CD4-positive, alpha-beta T cell (primary cell): ENCODE data around the gene PBX1. TPM values are rescaled to one million over a fixed set of nuclear protein-coding genes. Genes with fewer than 3 reads are reported as not detected.

Experiments
- ATAC-seq: fragments of 200-7000 bp; cut with Tn5 transposase; one replicate; pipeline ENCODE4 v1.10.0; 2022; ENCODE audit warnings: mild to moderate bottlenecking; ENCODE audit not compliant: poor library complexity
- CTCF ChIA-PET: fragments of 350-600 bp; sonication (Branson Sonifier 250); formaldehyde crosslinking; loops from one replicate; lab custom pipeline; 2021; ENCODE audit warnings: antibody characterized with exemption, inconsistent platforms; lab: Charles Lee
- POLR2A ChIA-PET: fragments of 350-600 bp; sonication (Branson Sonifier 250); formaldehyde crosslinking; loops from one replicate; lab custom pipeline; 2021; ENCODE audit warnings: antibody characterized with exemption, inconsistent platforms; lab: Charles Lee
- DNase-seq, 14 experiments: peaks; one replicate each; pipeline ENCODE4 v3.0.0-alpha.2; 2013 to 2020; ENCODE audit warnings: mixed read lengths in 2 of 14
- H3K27ac ChIP-seq, 2 donors: one replicate each; pipeline versions ENCODE4 v1.5.1 to v1.7.0; 2013; ENCODE audit warnings: low read length in 2 of 2, low read depth in 1 of 2, mild to moderate bottlenecking in 1 of 2
- H3K27me3 ChIP-seq, 2 experiments: 1 replicate in 1 of 2; 2 replicates in 1 of 2; pipeline versions ENCODE4 v1.6.1 to v1.7.0; 2013; ENCODE audit warnings: low read length in 2 of 2, control low read depth in 1 of 2, mild to moderate bottlenecking in 1 of 2, moderate library complexity in 1 of 2; ENCODE audit not compliant: insufficient read depth in 2 of 2, control insufficient read depth in 1 of 2
- H3K36me3 ChIP-seq: one replicate; pipeline ENCODE4 v1.6.1; 2013; ENCODE audit warnings: low read length, control low read depth; ENCODE audit not compliant: insufficient read depth
- H3K4me1 ChIP-seq: one replicate; pipeline ENCODE4 v1.6.1; 2013; ENCODE audit warnings: low read length, control low read depth; ENCODE audit not compliant: insufficient read depth
- H3K4me3 ChIP-seq: one replicate; pipeline ENCODE4 v1.5.1; 2013; ENCODE audit warnings: mild to moderate bottlenecking, low read length, moderate library complexity
- H3K9me3 ChIP-seq, 2 experiments: 1 replicate in 1 of 2; 2 replicates in 1 of 2; pipeline versions ENCODE4 v1.6.1 to v1.7.0; 2013; ENCODE audit warnings: low read length in 2 of 2, mild to moderate bottlenecking in 2 of 2, control low read depth in 1 of 2, moderate library complexity in 1 of 2; ENCODE audit not compliant: control insufficient read depth in 1 of 2, insufficient read depth in 1 of 2
- H3K27ac Mint-ChIP-seq: one replicate; pipeline ENCODE4 v1.8.0; 2020; ENCODE audit warnings: mixed read lengths
- H3K27me3 Mint-ChIP-seq: one replicate; pipeline ENCODE4 v1.8.0; 2021; ENCODE audit warnings: mixed read lengths
- H3K36me3 Mint-ChIP-seq: one replicate; pipeline ENCODE4 v1.8.0; 2021; ENCODE audit warnings: low read depth, mixed read lengths
- H3K4me1 Mint-ChIP-seq: one replicate; pipeline ENCODE4 v1.8.0; 2021; ENCODE audit warnings: low read depth, mixed read lengths
- H3K4me3 Mint-ChIP-seq: one replicate; pipeline ENCODE4 v1.8.0; 2020; ENCODE audit warnings: mild to moderate bottlenecking, mixed read lengths
- H3K9me3 Mint-ChIP-seq: one replicate; pipeline ENCODE4 v1.8.0; 2020; ENCODE audit warnings: mixed read lengths
- CTCF ChIP-seq: fragments of 200-600 bp; IDR thresholded peaks from one replicate; pipeline ENCODE4 v1.8.0; 2022; ENCODE audit warnings: antibody characterized with exemption, mild to moderate bottlenecking
- intact Hi-C, 2 experiments: fragments of 100-400 bp; cut with DNase I in 1 of 2; cut with micrococcal nuclease in 1 of 2; formaldehyde crosslinking; loops; one replicate each; pipeline versions ENCODE4 v1.15.1 to v1.9.0; 2023 to 2025; cut with DNase I, micrococcal nuclease
- total RNA-seq, 174 experiments: library from RNA in 2 of 174; stranded (reverse) in 2 of 174; gene quantifications; one replicate each; pipeline ENCODE4 v1.2.3 and lab custom pipeline; 2021 to 2026

Gene PBX1
- total RNA-seq, 2 experiments from 2014 or later: 0.64 to 0.96 TPM

GRCh38 chr1:164635059-164635802, 76.2 kb downstream of the PBX1 start:
- DNase-seq: no peak
- no peak overlapping the region for H3K27ac ChIP-seq
- Mint-ChIP-seq H3K27me3 (no peaks in the 10 kb centered on the region), H3K9me3 (no peaks in the 10 kb centered on the region), H3K4me3 (no peak overlapping the region), H3K27ac (no peak overlapping the region), H3K36me3 (no peaks in the 10 kb centered on the region), H3K4me1 (no peaks in the 10 kb centered on the region)
- TF ChIP-seq CTCF: no peak
- H3K4me1 ChIP-seq: no peaks in the 10 kb centered on the region
- peaks cover 0 to 2% of the 10 kb centered on the region in 2 experiments for H3K27me3 ChIP-seq
- intact Hi-C loops: no loop called here
- ChIA-PET POLR2A (no interaction called here), CTCF (no interaction called here)
- no peak overlapping the region for H3K4me3 ChIP-seq
- peaks cover 0 to 8% of the 10 kb centered on the region in 2 experiments for H3K9me3 ChIP-seq
- H3K36me3 ChIP-seq: no peaks in the 10 kb centered on the region
- no peak for ATAC-seq

GRCh38 chr1:164635803-164636731, 77.1 kb downstream of the PBX1 start:
- Histone ChIP-seq H3K4me3 (no peak overlapping the region), H3K9me3 (peaks cover 0 to 8% of the 10 kb centered on the region in 2 experiments), H3K36me3 (no peaks in the 10 kb centered on the region), H3K4me1 (no peaks in the 10 kb centered on the region), H3K27ac (no peak overlapping the region), H3K27me3 (peaks cover 0 to 2% of the 10 kb centered on the region in 2 experiments)
- no peak overlapping the region for H3K27ac Mint-ChIP-seq
- no peak overlapping the region for H3K4me3 Mint-ChIP-seq
- CTCF ChIA-PET: no interaction called here
- H3K27me3 Mint-ChIP-seq: no peaks in the 10 kb centered on the region
- ATAC-seq (no peak), DNase-seq (no peak)
- POLR2A ChIA-PET: no interaction called here
- no peaks in the 10 kb centered on the region for H3K4me1 Mint-ChIP-seq
- no peak for TF ChIP-seq CTCF
- no peaks in the 10 kb centered on the region for H3K9me3 Mint-ChIP-seq
- H3K36me3 Mint-ChIP-seq: no peaks in the 10 kb centered on the region
- intact Hi-C loops: no loop called here

- CTCF ChIA-PET: no interaction called here
- H3K4me3 Mint-ChIP-seq: no peak overlapping the region
These were observed 77.8 kb downstream of the PBX1 start for GRCh38 chr1:164636757-164637156.

More at GRCh38 chr1:164636757-164637156, 77.8 kb downstream of the PBX1 start:
- no peaks in the 10 kb centered on the region for H3K36me3 ChIP-seq
- no peaks in the 10 kb centered on the region for H3K27me3 Mint-ChIP-seq
- H3K4me1 ChIP-seq: no peaks in the 10 kb centered on the region
- H3K27ac Mint-ChIP-seq: no peak overlapping the region
- H3K4me1 Mint-ChIP-seq: no peaks in the 10 kb centered on the region
- H3K4me3 ChIP-seq: no peak overlapping the region
- no peaks in the 10 kb centered on the region for H3K9me3 Mint-ChIP-seq
- DNase-seq (no peak), ATAC-seq (no peak)
- no peaks in the 10 kb centered on the region for H3K36me3 Mint-ChIP-seq
- H3K27me3 ChIP-seq: peaks cover 0 to 2% of the 10 kb centered on the region in 2 experiments
- no peak overlapping the region for H3K27ac ChIP-seq
- TF ChIP-seq CTCF: no peak
- POLR2A ChIA-PET: no interaction called here
- peaks cover 0 to 8% of the 10 kb centered on the region in 2 experiments for H3K9me3 ChIP-seq
- intact Hi-C loops: no loop called here
